Measurements from ENCODE around the gene DMP1. TPM values are rescaled to one million over a fixed set of nuclear protein-coding genes. Genes with fewer than 3 reads are reported as not detected.

Gene DMP1
- total and polyA plus RNA-seq, 2 donors (not counting 1 experiment from before 2014, with no cell fraction given) = not detected

GRCh38 chr4:87624698-87625097 is 25.4 kb upstream of the DMP1 start:
- Histone ChIP-seq H3K9me3 (ENCODE audit: control extremely low read depth in 1 of 3, control insufficient read depth in 2 of 3, insufficient read depth in 1 of 3, low read length in 2 of 3) (no peaks in the 10 kb centered on the region), H3K9ac (ENCODE audit: low read length) (no peak overlapping the region), H4K20me1 (ENCODE audit: control insufficient read depth, insufficient read depth, low read length, poor library complexity, severe bottlenecking) (no peaks in the 10 kb centered on the region), H3K4me3 (ENCODE audit: control extremely low read depth in 1 of 5, extremely low read depth in 1 of 5, insufficient read depth in 1 of 5, low read depth in 2 of 5, low read length in 4 of 5) (no peak overlapping the region), H3K79me2 (ENCODE audit: control insufficient read depth, insufficient read depth, low read length) (no peaks in the 10 kb centered on the region), H3K27me3 (replicated peaks in 1 of 4; ENCODE audit: control extremely low read depth in 1 of 4, control insufficient read depth in 3 of 4, insufficient read depth in 4 of 4, low read length in 3 of 4) (no peaks in the 10 kb centered on the region), H2AFZ (ENCODE audit: insufficient read depth, low read depth, low read length, poor library complexity, severe bottlenecking) (no peak overlapping the region), H3K4me1 (ENCODE audit: control insufficient read depth in 2 of 2, insufficient read depth in 2 of 2, low read length in 2 of 2) (no peaks in the 10 kb centered on the region), H3K36me3 (replicated peaks in 1 of 2; ENCODE audit: control extremely low read depth in 1 of 2, control insufficient read depth in 1 of 2, extremely low read depth in 1 of 2, insufficient read depth in 2 of 2, low read length in 1 of 2) (no peaks in the 10 kb centered on the region), H3K27ac (ENCODE audit: low read length in 2 of 2) (no peak overlapping the region), H3K4me2 (replicated peaks; ENCODE audit: low read depth, low read length, poor library complexity, severe bottlenecking) (no peak overlapping the region)
- intact Hi-C loops (cut with micrococcal nuclease) = no loop called here
- POLR2A ChIA-PET = no interaction called here
- CTCF ChIA-PET = no interaction called here
- Mint-ChIP-seq H3K4me3 (no peak overlapping the region), H3K27me3 (peaks cover 3% of the 10 kb centered on the region), H3K9me3 (ENCODE audit: insufficient read depth) (no peaks in the 10 kb centered on the region), H3K27ac (no peak overlapping the region), H3K4me1 (no peaks in the 10 kb centered on the region)
- ATAC-seq (ENCODE audit: low read depth) (no peak), DNase-seq (no peak)
- 0% methylated on average over 1 of the region's 2 CpGs for WGBS (ENCODE audit: insufficient coverage)
- TF ChIP-seq EZH2 (IDR thresholded peaks at IDR 0.05; ENCODE audit: borderline replicate concordance, insufficient read depth, low read depth, low read length, poor library complexity, severe bottlenecking) = no peak
- TF ChIP-seq, protein P1, sequence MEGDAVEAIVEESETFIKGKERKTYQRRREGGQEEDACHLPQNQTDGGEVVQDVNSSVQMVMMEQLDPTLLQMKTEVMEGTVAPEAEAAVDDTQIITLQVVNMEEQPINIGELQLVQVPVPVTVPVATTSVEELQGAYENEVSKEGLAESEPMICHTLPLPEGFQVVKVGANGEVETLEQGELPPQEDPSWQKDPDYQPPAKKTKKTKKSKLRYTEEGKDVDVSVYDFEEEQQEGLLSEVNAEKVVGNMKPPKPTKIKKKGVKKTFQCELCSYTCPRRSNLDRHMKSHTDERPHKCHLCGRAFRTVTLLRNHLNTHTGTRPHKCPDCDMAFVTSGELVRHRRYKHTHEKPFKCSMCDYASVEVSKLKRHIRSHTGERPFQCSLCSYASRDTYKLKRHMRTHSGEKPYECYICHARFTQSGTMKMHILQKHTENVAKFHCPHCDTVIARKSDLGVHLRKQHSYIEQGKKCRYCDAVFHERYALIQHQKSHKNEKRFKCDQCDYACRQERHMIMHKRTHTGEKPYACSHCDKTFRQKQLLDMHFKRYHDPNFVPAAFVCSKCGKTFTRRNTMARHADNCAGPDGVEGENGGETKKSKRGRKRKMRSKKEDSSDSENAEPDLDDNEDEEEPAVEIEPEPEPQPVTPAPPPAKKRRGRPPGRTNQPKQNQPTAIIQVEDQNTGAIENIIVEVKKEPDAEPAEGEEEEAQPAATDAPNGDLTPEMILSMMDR (IDR thresholded peaks at IDR 0.05) = no peak

GRCh38 chr4:87631668-87632067 is 18.4 kb upstream of the DMP1 start:
- intact Hi-C loops (cut with micrococcal nuclease) = no loop called here
- no peak overlapping the region for H3K4me3 Mint-ChIP-seq
- H3K27ac ChIP-seq (ENCODE audit: low read length in 2 of 2) = no peak overlapping the region
- H3K4me1 ChIP-seq (ENCODE audit: control insufficient read depth in 2 of 2, insufficient read depth in 2 of 2, low read length in 2 of 2) = no peaks in the 10 kb centered on the region
- POLR2A ChIA-PET = no interaction called here
- H4K20me1 ChIP-seq (ENCODE audit: control insufficient read depth, insufficient read depth, low read length, poor library complexity, severe bottlenecking) = no peaks in the 10 kb centered on the region
- H3K27me3 ChIP-seq (replicated peaks in 1 of 4; ENCODE audit: control extremely low read depth in 1 of 4, control insufficient read depth in 3 of 4, insufficient read depth in 4 of 4, low read length in 3 of 4) = no peaks in the 10 kb centered on the region
- H3K9ac ChIP-seq (ENCODE audit: low read length) = no peak overlapping the region
- H3K4me2 ChIP-seq (replicated peaks; ENCODE audit: low read depth, low read length, poor library complexity, severe bottlenecking) = no peak overlapping the region
- H3K4me3 ChIP-seq (ENCODE audit: control extremely low read depth in 1 of 5, extremely low read depth in 1 of 5, insufficient read depth in 1 of 5, low read depth in 2 of 5, low read length in 4 of 5) = no peak overlapping the region
- no peak for TF ChIP-seq EZH2 (IDR thresholded peaks at IDR 0.05; ENCODE audit: borderline replicate concordance, insufficient read depth, low read depth, low read length, poor library complexity, severe bottlenecking)
- TF ChIP-seq, protein P1 (IDR thresholded peaks at IDR 0.05) = no peak
- H3K9me3 Mint-ChIP-seq (ENCODE audit: insufficient read depth) = no peaks in the 10 kb centered on the region
- peaks cover 6% of the 10 kb centered on the region for H3K27me3 Mint-ChIP-seq
- no peak for ATAC-seq (ENCODE audit: low read depth)
- DNase-seq = no peak
- CTCF ChIA-PET = no interaction called here
- H3K9me3 ChIP-seq (ENCODE audit: control extremely low read depth in 1 of 3, control insufficient read depth in 2 of 3, insufficient read depth in 1 of 3, low read length in 2 of 3) = peaks cover 0 to 6% (median 0%) of the 10 kb centered on the region in 3 donors
- no peaks in the 10 kb centered on the region for H3K4me1 Mint-ChIP-seq
- no peak overlapping the region for H3K27ac Mint-ChIP-seq
- no peaks in the 10 kb centered on the region for H3K36me3 ChIP-seq (replicated peaks in 1 of 2; ENCODE audit: control extremely low read depth in 1 of 2, control insufficient read depth in 1 of 2, extremely low read depth in 1 of 2, insufficient read depth in 2 of 2, low read length in 1 of 2)
- no peak overlapping the region for H2AFZ ChIP-seq (ENCODE audit: insufficient read depth, low read depth, low read length, poor library complexity, severe bottlenecking)
- H3K79me2 ChIP-seq (ENCODE audit: control insufficient read depth, insufficient read depth, low read length) = no peaks in the 10 kb centered on the region

Data from B cell (primary cell).